GM21381 (cell line): ENCODE measurements around the gene ZNF32.
"Not testable (repeated sequence)": the region's sequence is repeated elsewhere in the genome, so short reads cannot be mapped to it uniquely, and the experiment has no call there.

Source experiments
- ATAC-seq: cut with Tn5 transposase; IDR thresholded peaks from one replicate; pipeline ENCODE4 v1.9.1; 2021; ENCODE audit warnings: mild to moderate bottlenecking, moderate library complexity; ENCODE audit not compliant: unreplicated experiment

ZNF32 gene

GRCh38 chr10:43640603-43641002 is 8.1 kb downstream of the ZNF32 start:
- no peak for ATAC-seq

DNA sequence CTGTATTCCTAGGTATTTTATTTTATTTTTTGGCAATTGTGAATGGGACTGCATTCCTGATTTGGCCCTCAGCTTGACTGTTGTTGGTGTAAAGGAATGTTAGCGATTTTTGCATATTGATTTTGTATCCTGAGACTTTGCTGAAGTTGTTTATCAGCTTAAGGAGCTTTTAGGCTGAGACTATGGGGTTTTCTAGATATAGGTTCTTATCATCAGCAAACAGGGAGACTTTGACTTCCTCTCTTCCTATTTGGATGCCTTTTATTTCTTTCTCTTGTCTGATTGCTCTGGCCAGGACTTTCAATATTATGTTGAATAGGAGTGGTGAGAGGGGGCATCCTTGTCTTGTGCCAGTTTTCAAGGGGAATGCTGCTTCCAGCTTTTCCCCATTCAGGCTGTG is 12.9 kb downstream of the ZNF32 start:
- ATAC-seq = not testable (repeated sequence)

DNA sequence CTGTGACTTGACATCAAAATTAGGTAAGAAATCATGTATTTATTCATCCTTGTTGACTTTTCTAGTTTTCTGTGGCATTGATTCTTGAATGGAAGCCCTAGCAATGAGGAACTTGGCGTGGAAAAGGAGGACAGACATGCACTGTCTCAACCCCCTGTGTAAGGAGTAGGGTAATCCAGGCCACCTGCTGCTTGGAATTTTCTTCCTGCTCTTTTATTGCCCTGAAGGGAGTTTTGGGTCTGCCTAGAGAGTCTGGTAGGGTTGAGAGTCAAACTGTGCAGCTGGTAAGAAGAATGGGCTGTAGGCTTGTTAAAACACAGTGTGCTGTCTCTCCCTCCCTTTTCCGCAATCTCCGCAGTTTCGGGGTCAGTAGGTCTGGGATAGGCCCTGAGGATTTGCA is 19.7 kb downstream of the ZNF32 start:
- ATAC-seq = no peak

DNA sequence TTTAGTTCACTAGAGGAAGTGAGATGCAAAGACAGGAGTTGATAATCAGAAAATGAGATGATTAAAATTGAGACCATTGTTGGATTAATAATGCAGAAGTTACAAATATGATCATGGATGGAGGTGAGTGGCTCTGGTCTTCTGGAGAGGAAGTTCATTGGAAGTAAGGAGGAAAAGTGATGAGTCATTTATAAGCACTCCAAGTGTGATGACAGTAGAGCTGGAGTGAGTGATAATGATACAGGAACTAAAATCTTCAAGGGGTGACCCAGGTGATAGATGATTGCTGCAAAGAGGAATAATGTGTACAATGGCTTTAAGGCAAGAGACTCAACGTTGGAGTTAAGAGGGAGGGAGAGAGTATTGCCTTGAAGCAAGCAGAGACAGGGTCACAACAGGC is 20.7 kb downstream of the ZNF32 start:
- no peak for ATAC-seq

DNA sequence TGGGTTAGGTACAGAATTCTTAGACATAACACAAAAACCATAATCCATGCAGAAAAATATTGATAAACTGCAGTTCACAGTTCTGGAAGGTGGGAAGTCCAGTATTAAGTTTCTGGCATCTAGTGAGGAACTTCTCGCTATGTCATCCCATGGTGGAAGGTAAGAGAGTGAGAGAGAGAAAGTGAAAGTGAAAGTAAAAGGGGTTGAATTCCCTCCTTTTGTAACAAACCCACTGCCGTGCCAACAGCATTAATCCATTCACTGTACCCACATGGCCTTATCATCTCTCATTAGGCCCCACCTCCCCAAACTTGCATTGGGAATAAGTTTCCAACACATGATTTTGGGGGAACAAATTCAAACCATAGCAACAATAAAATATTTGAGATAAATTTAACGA is 25.3 kb downstream of the ZNF32 start:
- no peak for ATAC-seq

DNA sequence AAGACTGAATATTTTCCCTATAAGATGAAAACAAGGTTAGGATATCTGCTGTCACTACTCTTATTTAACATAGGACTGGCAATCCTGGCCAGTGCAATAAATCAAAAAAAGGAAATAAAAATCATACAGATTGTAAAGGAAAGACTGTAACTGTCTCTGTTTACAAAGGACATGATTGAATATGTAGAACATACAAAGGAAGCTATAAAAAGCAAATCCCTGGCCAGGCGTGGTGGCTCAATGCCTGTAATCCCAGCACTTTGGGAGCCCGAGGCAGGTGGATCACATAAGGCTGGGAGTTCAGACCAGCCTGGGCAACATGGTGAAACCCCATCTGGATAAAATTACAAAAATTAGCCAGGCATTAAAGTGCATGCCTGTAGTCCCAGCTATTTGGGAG is 26.6 kb downstream of the ZNF32 start:
- no peak for ATAC-seq

DNA sequence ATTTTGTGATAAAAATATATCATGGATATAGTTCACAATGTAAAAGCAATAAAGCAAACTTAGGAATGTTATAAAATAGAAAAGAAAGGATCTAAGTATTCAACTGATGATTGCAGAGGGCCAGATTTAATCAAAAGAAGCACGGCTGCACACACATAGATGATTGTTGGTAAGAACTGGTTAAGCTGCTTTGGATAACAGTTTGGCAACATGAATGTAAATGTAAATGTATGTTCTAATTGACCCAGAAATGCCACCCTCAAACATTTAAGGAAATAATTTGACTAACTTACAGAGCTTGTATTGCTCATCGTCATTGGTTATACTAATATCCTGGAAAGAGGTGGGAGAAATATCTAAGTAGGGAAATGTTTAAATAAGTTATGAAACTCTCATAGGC is 29.3 kb downstream of the ZNF32 start:
- no peak for ATAC-seq

DNA sequence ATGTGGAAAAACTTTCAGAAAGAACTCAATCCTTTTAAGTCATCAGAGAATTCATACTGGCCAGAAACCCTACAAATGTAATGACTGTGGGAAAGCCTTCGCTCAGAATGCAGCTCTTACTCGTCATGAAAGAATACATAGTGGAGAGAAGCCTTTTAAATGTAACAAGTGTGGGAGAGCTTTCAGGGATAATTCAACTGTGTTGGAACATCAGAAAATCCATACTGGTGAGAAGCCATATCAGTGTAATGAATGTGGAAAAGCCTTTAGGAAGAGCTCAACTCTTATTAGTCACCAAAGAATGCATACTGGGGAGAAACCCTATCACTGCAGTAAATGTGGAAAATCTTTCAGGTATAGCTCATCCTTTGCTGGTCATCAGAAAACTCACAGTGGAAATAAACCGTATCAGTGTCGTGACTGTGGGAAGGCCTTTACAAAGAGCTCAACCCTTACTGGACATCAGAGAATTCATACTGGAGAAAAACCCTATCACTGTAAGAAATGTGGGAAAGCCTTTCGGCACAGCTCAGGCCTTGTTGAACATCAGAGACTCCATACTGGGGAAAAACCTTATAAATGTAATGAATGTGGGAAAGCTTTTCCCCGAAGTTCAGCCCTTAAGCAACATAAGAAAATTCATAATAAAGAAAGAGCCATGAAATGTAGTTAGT is 31.8 kb downstream of the ZNF32 start:
- ATAC-seq = no peak

GRCh38 chr10:43610636-43611035 is 38.0 kb downstream of the ZNF32 start:
- ATAC-seq = no peak

- ATAC-seq = no peak
These were observed 41.5 kb downstream of the ZNF32 start for GRCh38 chr10:43607199-43607573.

GRCh38 chr10:43606323-43607198 is 42.1 kb downstream of the ZNF32 start, which contains the start of gene ZNF485:
Gene ZNF485, plus strand, starts transcription at chr10:43606438. Its CDS starts 613 bp downstream, at chr10:43607051.
- ATAC-seq = peak; percentile 98

DNA sequence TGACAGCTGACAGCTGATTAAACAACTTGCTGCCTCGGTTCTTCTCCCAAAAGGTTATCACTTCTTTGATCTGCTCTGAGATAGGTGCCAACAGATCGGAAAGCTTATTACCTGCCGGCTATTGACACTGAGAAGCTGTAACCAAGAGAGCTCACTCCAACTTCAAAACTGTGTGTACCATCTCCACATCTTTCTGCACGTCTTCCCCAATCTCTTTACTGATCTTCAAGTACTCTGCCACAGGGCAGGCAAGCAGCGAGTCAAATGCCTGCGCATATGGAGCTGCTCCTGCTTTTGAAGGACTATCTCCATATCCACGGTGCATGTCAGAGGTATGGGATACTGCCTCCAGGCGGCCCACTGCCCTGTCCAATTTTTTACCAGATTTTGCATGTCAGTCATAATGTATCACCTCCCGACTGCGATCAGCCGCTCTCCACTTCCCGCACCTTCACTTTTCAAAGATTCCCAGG is 42.8 kb downstream of the ZNF32 start:
- ATAC-seq = no peak

- not testable (repeated sequence) for ATAC-seq
These were observed 47.1 kb downstream of the ZNF32 start for GRCh38 chr10:43601576-43601975.

- ATAC-seq = no peak
These were observed 49.3 kb downstream of the ZNF32 start for GRCh38 chr10:43599333-43599732.

GRCh38 chr10:43598446-43598845 is 50.2 kb downstream of the ZNF32 start:
- ATAC-seq = no peak

DNA sequence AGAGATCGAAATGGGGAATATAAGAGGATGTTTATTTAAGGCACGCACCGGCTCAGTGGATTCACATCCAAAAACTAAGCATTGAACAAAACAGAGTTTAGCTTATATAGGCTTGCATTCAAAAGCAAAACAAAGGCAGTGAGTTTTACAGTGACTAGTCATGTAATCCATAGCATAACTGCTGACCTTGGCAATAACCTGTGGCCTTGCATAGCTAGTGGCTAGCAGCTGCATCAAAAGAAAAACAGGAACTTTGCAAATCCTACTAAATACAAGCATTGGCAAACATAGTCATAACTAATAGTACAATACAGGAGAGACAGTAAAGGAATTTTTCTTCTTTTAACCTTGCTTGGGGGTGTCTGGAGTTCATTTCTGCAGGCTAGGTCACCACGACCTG is 52.1 kb downstream of the ZNF32 start:
- ATAC-seq = no peak

GRCh38 chr10:43595739-43596298 is 52.9 kb downstream of the ZNF32 start:
- ATAC-seq = peak; percentile 50

DNA sequence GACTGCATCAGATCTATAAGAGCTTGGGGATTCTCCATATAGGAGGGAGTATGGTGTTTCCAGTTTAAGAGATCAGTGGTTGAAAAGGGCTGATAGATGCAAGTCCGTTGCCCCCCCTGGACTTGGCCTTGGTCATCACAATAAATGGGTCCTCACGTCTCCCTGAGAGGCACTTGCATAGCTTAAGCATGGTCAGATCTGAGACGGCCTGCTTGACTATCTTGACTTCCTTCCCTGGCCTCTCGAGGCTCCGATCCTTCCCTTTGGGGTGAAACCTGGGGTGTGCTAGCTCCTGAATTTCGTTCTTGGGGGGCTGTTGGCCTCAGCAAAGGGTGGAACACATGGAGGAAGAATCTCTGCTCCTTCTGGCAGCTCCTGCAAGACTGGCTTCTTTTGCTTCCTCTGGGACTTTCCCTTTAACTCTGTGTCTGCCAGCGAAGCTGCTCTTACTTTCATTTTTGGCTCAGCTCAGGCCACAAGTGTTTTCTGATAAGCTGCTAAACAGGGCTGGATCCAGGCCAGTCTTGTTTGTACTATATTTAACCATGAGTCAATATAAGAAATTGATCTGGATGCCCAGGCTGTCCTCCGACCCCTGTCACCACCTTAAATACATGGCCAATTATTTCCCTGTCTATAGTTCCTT is 53.6 kb downstream of the ZNF32 start:
- peak; percentile 93 for ATAC-seq
